Islet of Langerhans (tissue), 1 donor: ENCODE data around the gene ACOT2.

Source experiments
- FAIRE-seq: peaks from one replicate; lab custom pipeline; 2011; peaks lifted over from hg19 to GRCh38; lab: Jason Lieb, UNC

The ACOT2 gene

GRCh38 chr14:73616831-73617230, 47.8 kb downstream of the ACOT2 start:
- no peak for FAIRE-seq

- no peak for FAIRE-seq
These were observed 50.5 kb downstream of the ACOT2 start for GRCh38 chr14:73619524-73619923.

- no peak for FAIRE-seq
These were observed 51.3 kb downstream of the ACOT2 start for GRCh38 chr14:73620268-73620667.

GRCh38 chr14:73623504-73624054, 54.6 kb downstream of the ACOT2 start:
- no peak for FAIRE-seq
